Colonic mucosa (tissue), 4 donors: Measurements from ENCODE around the gene QPRT. TPM values are rescaled to one million over a fixed set of nuclear protein-coding genes. Genes with fewer than 3 reads are reported as not detected.
A peak's percentile ranks its signal among the peaks of the same experiment; 100 is the strongest.
"Not testable (repeated sequence)": the region's sequence is repeated elsewhere in the genome, so short reads cannot be mapped to it uniquely, and the experiment has no call there.

Source experiments
- DNase-seq: peaks from one replicate; pipeline ENCODE4 v3.0.0-alpha.2; 2020
- H3K27ac ChIP-seq: fragments of 200-600 bp; one replicate; pipeline ENCODE4 v1.8.0; 2021
- H3K27me3 ChIP-seq: fragments of 200-600 bp; one replicate; pipeline ENCODE4 v1.8.0; 2021
- H3K36me3 ChIP-seq: fragments of 200-600 bp; one replicate; pipeline ENCODE4 v1.8.0; 2021
- H3K4me1 ChIP-seq: fragments of 200-600 bp; one replicate; pipeline ENCODE4 v1.8.0; 2021; ENCODE audit warnings: mild to moderate bottlenecking
- H3K4me3 ChIP-seq: fragments of 200-600 bp; one replicate; pipeline ENCODE4 v1.8.0; 2021
- H3K9ac ChIP-seq, 2 donors: one replicate each; pipeline ENCODE4 v1.7.0; 2013; ENCODE audit warnings: control low read depth in 2 of 2, low read depth in 2 of 2, low read length in 2 of 2
- H3K9me3 ChIP-seq: fragments of 200-600 bp; one replicate; pipeline ENCODE4 v1.8.0; 2021
- CTCF ChIP-seq: fragments of 200-600 bp; IDR thresholded peaks from one replicate; pipeline ENCODE4 v1.8.0; 2022; ENCODE audit warnings: antibody characterized with exemption, mild to moderate bottlenecking
- intact Hi-C: fragments of 100-400 bp; cut with DNase I; formaldehyde crosslinking; loops from one replicate; pipeline ENCODE4 v1.14.1; 2022
- total RNA-seq, 2 donors: library from RNA; stranded (reverse); fragmentation: NEBNext Ultra II Directional in 1 of 2; extraction: Animal tissue kit (Norgen Biotek cat#: 25700) in 1 of 2; gene quantifications; one replicate each; pipeline ENCODE4 v1.2.1, GENCODE V29; 2021
- donor health status: healthy.
- donor health status: DM: no; HTN: no; CAD: no.
- donor health status: DM: no; HTN: no; CAD: no.

Gene QPRT
- total RNA-seq, 2 donors from 2014 or later = 54.7 to 102 TPM

GRCh38 chr16:29700253-29700987, 21.4 kb downstream of the QPRT start:
- Histone ChIP-seq H3K36me3 (no peaks in the 10 kb centered on the region), H3K27ac (no peak overlapping the region), H3K4me1 (no peaks in the 10 kb centered on the region), H3K9me3 (no peaks in the 10 kb centered on the region), H3K27me3 (no peaks in the 10 kb centered on the region), H3K4me3 (no peak overlapping the region), H3K9ac (peak overlapping the region; percentile 34 to 35)
- peak; percentile 86 for TF ChIP-seq CTCF
- peak; percentile 83 for DNase-seq
- intact Hi-C loops = loop anchor here (5.0 kb wide), 1 partner anchor 322 kb away; the partner anchor contains the start of gene C16orf92

- Histone ChIP-seq H3K9me3 (no peaks in the 10 kb centered on the region), H3K27me3 (no peaks in the 10 kb centered on the region), H3K4me3 (no peak overlapping the region), H3K36me3 (no peaks in the 10 kb centered on the region), H3K27ac (no peak overlapping the region), H3K9ac (no peak overlapping the region), H3K4me1 (no peaks in the 10 kb centered on the region)
- intact Hi-C loops = loop anchor here (5.0 kb wide), 1 partner anchor 321 kb away; the partner anchor contains the start of gene C16orf92
- DNase-seq = no peak
- no peak for TF ChIP-seq CTCF
These were observed 22.2 kb downstream of the QPRT start for GRCh38 chr16:29701214-29701555.

GRCh38 chr16:29702269-29702668, 23.3 kb downstream of the QPRT start:
- Histone ChIP-seq H3K9ac (no peak overlapping the region), H3K4me3 (no peak overlapping the region), H3K4me1 (no peaks in the 10 kb centered on the region), H3K27ac (no peak overlapping the region), H3K36me3 (no peaks in the 10 kb centered on the region), H3K27me3 (no peaks in the 10 kb centered on the region), H3K9me3 (no peaks in the 10 kb centered on the region)
- intact Hi-C loops = loop anchor here (5.0 kb wide), 1 partner anchor 320 kb away; the partner anchor contains the start of gene C16orf92
- DNase-seq = no peak
- no peak for TF ChIP-seq CTCF

- H3K36me3 ChIP-seq = no peaks in the 10 kb centered on the region
- no peaks in the 10 kb centered on the region for H3K27me3 ChIP-seq
- H3K4me1 ChIP-seq = no peaks in the 10 kb centered on the region
- no peak overlapping the region for H3K4me3 ChIP-seq
- H3K27ac ChIP-seq = no peak overlapping the region
- no peak for DNase-seq
- H3K9ac ChIP-seq = no peak overlapping the region
- intact Hi-C loops = no loop called here
- no peak for TF ChIP-seq CTCF
- no peaks in the 10 kb centered on the region for H3K9me3 ChIP-seq
These were observed 26.1 kb downstream of the QPRT start for GRCh38 chr16:29705030-29705429.

- H3K27me3 ChIP-seq, H3K4me3 ChIP-seq, H3K9ac ChIP-seq, H3K9me3 ChIP-seq, H3K4me1 ChIP-seq, H3K27ac ChIP-seq, intact Hi-C loops, H3K36me3 ChIP-seq, DNase-seq: not testable (repeated sequence)
These were observed 28.2 kb downstream of the QPRT start for GRCh38 chr16:29707160-29707559.

- H3K4me1 ChIP-seq = no peaks in the 10 kb centered on the region
These were observed 30.1 kb downstream of the QPRT start for GRCh38 chr16:29708917-29709600.

GRCh38 chr16:29709657-29710056, 30.7 kb downstream of the QPRT start:
- H3K4me1 ChIP-seq, H3K9me3 ChIP-seq, H3K4me3 ChIP-seq, H3K36me3 ChIP-seq, H3K9ac ChIP-seq, H3K27ac ChIP-seq, DNase-seq, H3K27me3 ChIP-seq, intact Hi-C loops: not testable (repeated sequence)

More at GRCh38 chr16:29708917-29709600, 30.1 kb downstream of the QPRT start:
- H3K9ac ChIP-seq = no peak overlapping the region
- no peak overlapping the region for H3K4me3 ChIP-seq
- no peak for DNase-seq
- TF ChIP-seq CTCF = no peak
- H3K27ac ChIP-seq = no peak overlapping the region
- H3K9me3 ChIP-seq = no peaks in the 10 kb centered on the region
- intact Hi-C loops = no loop called here
- no peaks in the 10 kb centered on the region for H3K27me3 ChIP-seq
- no peaks in the 10 kb centered on the region for H3K36me3 ChIP-seq
